HEK293 (cell line): ENCODE measurements around the gene IL2RG.
A peak's percentile ranks its signal among the peaks of the same experiment; 100 is the strongest.

ENCODE experiments used
- CTCF ChIA-PET: fragments of 350-600 bp; formaldehyde crosslinking; extraction: SDS; loops from one replicate; lab custom pipeline; 2021; ENCODE audit warnings: antibody characterized with exemption; lab: Yijun Ruan, JAX
- POLR2A ChIA-PET: fragments of 300-600 bp; formaldehyde crosslinking; extraction: SDS; loops from one replicate; lab custom pipeline; 2020; ENCODE audit warnings: antibody characterized with exemption, inconsistent platforms; lab: Yijun Ruan, JAX
- H3K27ac ChIP-seq: fragments of 200-500 bp; sonication (Bioruptor generic); 2 replicates; pipeline ENCODE4 v1.5.1; 2014; ENCODE audit warnings: low read depth, low read length, control low read depth, inconsistent platforms; ENCODE audit errors: extremely low read depth
- H3K36me3 ChIP-seq, 2 experiments: fragments of 200-500 bp in 1 of 2; sonication (Bioruptor generic) in 1 of 2; 1 replicate in 1 of 2; 2 replicates in 1 of 2; pipeline ENCODE4 v1.5.1; 2014 to 2017; ENCODE audit warnings: inconsistent platforms in 2 of 2, low read length in 2 of 2; ENCODE audit not compliant: control insufficient read depth in 2 of 2, insufficient read depth in 1 of 2
- H3K4me1 ChIP-seq: fragments of 200-500 bp; sonication (Bioruptor generic); 2 replicates; pipeline ENCODE4 v1.5.1; 2014; ENCODE audit warnings: mild to moderate bottlenecking, low read length, inconsistent platforms; ENCODE audit not compliant: control insufficient read depth, insufficient read depth
- H3K4me3 ChIP-seq: 2 replicates; pipeline ENCODE4 v1.5.1; 2011; ENCODE audit warnings: low read depth, mild to moderate bottlenecking, control low read depth, low read length, moderate library complexity
- H3K9me3 ChIP-seq: fragments of 200-500 bp; sonication (Bioruptor generic); 2 replicates; pipeline ENCODE4 v1.5.1; 2014; ENCODE audit warnings: low read depth, low read length, inconsistent platforms; ENCODE audit not compliant: control insufficient read depth, insufficient read depth
- AEBP2 ChIP-seq: fragments of 450-650 bp; formaldehyde crosslinking; IDR thresholded peaks from 2 replicates; pipeline ENCODE4 v1.5.1; 2016; ENCODE audit warnings: missing biosample characterization, missing genetic modification characterization, borderline replicate concordance
- ELK4 ChIP-seq: IDR thresholded peaks from 2 replicates; pipeline ENCODE4 v1.6.1; 2011; ENCODE audit warnings: mild to moderate bottlenecking, low read depth, low read length, borderline replicate concordance
- PRDM10 ChIP-seq: fragments of 450-650 bp; formaldehyde crosslinking; IDR thresholded peaks from 2 replicates; pipeline ENCODE4 v1.5.1; 2016; ENCODE audit warnings: missing biosample characterization, missing genetic modification characterization
- YY2 ChIP-seq: fragments of 450-650 bp; formaldehyde crosslinking; IDR thresholded peaks from 2 replicates; pipeline ENCODE4 v1.5.1; 2016; ENCODE audit warnings: missing biosample characterization, missing genetic modification characterization
- ZBTB20 ChIP-seq: fragments of 450-650 bp; formaldehyde crosslinking; IDR thresholded peaks from 2 replicates; pipeline ENCODE4 v1.5.1; 2016; ENCODE audit warnings: missing biosample characterization, missing genetic modification characterization
- ZBTB49 ChIP-seq: fragments of 450-650 bp; formaldehyde crosslinking; IDR thresholded peaks from 2 replicates; pipeline ENCODE4 v1.5.1; 2016; ENCODE audit warnings: missing biosample characterization, missing genetic modification characterization, low read depth
- ZNF544 ChIP-seq: fragments of 450-650 bp; formaldehyde crosslinking; IDR thresholded peaks from 2 replicates; pipeline ENCODE4 v1.5.0; 2017; ENCODE audit warnings: missing biosample characterization, missing genetic modification characterization
- ZNF548 ChIP-seq: fragments of 450-650 bp; formaldehyde crosslinking; IDR thresholded peaks from 2 replicates; pipeline ENCODE4 v1.5.1; 2016; ENCODE audit warnings: missing biosample characterization, missing genetic modification characterization
- ZNF596 ChIP-seq: fragments of 450-650 bp; IDR thresholded peaks from 2 replicates; pipeline ENCODE4 v1.5.0; 2018; ENCODE audit warnings: missing biosample characterization, mild to moderate bottlenecking, missing genetic modification characterization, moderate library complexity
- ZNF830 ChIP-seq: fragments of 450-650 bp; IDR thresholded peaks from 2 replicates; pipeline ENCODE4 v1.5.0; 2018; ENCODE audit warnings: missing biosample characterization, missing genetic modification characterization, low read depth, mild to moderate bottlenecking, moderate library complexity
- ZXDB ChIP-seq: fragments of 450-650 bp; formaldehyde crosslinking; IDR thresholded peaks from 2 replicates; pipeline ENCODE4 v1.5.1; 2016; ENCODE audit warnings: missing biosample characterization, missing genetic modification characterization

IL2RG gene

GRCh38 chrX:71103110-71103983, 8.0 kb downstream of the IL2RG start (continued):
- TF ChIP-seq PRDM10 (tag by site-specific recombination): 0 out of 2 replicates have a peak, but pooled peaks have one; percentile 37
- TF ChIP-seq, all 188 proteins: peak for 10

GRCh38 chrX:71102292-71102691, 9.1 kb downstream of the IL2RG start:
- H3K9me3 ChIP-seq: no peaks in the 10 kb centered on the region
- peaks cover 0 to 17% of the 10 kb centered on the region in 2 experiments; a peak in 1 of 3 replicates for H3K36me3 ChIP-seq
- H3K27ac ChIP-seq: 0 out of 2 replicates have a peak overlapping the region, but pooled peaks have one; percentile 32
- ChIA-PET CTCF (interaction anchor here (0.5 to 1.9 kb wide), 2 partner anchors 27 to 333 kb away, joined by 3 to 8 read pairs; no protein-coding TSS in a partner anchor), POLR2A (interaction anchor here (0.8 to 2.9 kb wide), 3 partner anchors 16 to 264 kb away, joined by 3 to 16 read pairs (median 5); partner anchors contain the start of genes MED12 and TAF1)
- H3K4me1 ChIP-seq: peaks cover 3% of the 10 kb centered on the region; the same call in 1 of the 2 replicates
- H3K4me3 ChIP-seq: no peak overlapping the region
- TF ChIP-seq AEBP2 (no peak), ZBTB49 (tag by site-specific recombination) (no peak), ZNF544 (no peak), ZXDB (tag by site-specific recombination) (no peak), ZNF596 (tag by site-specific recombination) (no peak), ZNF830 (no peak), ELK4 (no peak), YY2 (tag by site-specific recombination) (no peak), ZNF548 (no peak), ZBTB20 (tag by site-specific recombination) (no peak)
